HepG2 (cell line): Measurements from ENCODE around the gene ACSF3. TPM values are rescaled to one million over a fixed set of nuclear protein-coding genes. Genes with fewer than 3 reads are reported as not detected.

Experiments used
- NFE2 ChIP-seq: sonication (generic); formaldehyde crosslinking; IDR thresholded peaks from 2 replicates; pipeline ENCODE4 v1.4.0; 2020; ENCODE audit warnings: missing genetic modification reagents
- PRPF4 ChIP-seq: fragments of 200-400 bp; formaldehyde crosslinking; IDR thresholded peaks from 2 replicates; pipeline ENCODE4 v1.6.1; 2016; ENCODE audit warnings: low read length, low read depth; ENCODE audit not compliant: poor library complexity, severe bottlenecking
- PTBP1 ChIP-seq: fragments of 200-400 bp; formaldehyde crosslinking; IDR thresholded peaks from 2 replicates; pipeline ENCODE4 v1.6.1; 2018; ENCODE audit warnings: low read length, low read depth; ENCODE audit not compliant: poor library complexity, severe bottlenecking
- SIN3B ChIP-seq: fragments of 150-350 bp; IDR thresholded peaks from 2 replicates; pipeline ENCODE4 v1.6.1; 2014; ENCODE audit warnings: low read length
- SOX5 ChIP-seq: IDR thresholded peaks from 2 replicates; pipeline ENCODE4 v1.6.1; 2016; ENCODE audit warnings: borderline replicate concordance
- TCF7L2 ChIP-seq: IDR thresholded peaks from 2 replicates; pipeline ENCODE4 v1.6.1; 2011; ENCODE audit warnings: mild to moderate bottlenecking, low read depth, low read length, moderate library complexity
- XBP1 ChIP-seq: sonication (generic); formaldehyde crosslinking; IDR thresholded peaks from 2 replicates; pipeline ENCODE4 v1.5.0; 2020; ENCODE audit warnings: missing genetic modification reagents
- ZNF660 ChIP-seq: sonication (generic); formaldehyde crosslinking; IDR thresholded peaks from 2 replicates; pipeline ENCODE4 v1.5.1; 2020; ENCODE audit warnings: mild to moderate bottlenecking, low read depth, missing genetic modification reagents, borderline replicate concordance
- polyA plus RNA-seq, 8 experiments: library from polyadenylated mRNA; depleted of rRNA in 3 of 8; stranded (reverse) in 7 of 8; unstranded in 1 of 8; fragments of >200 nt; fragmentation: Illumina TruSeq in 4 of 8; extraction: Trizol in 4 of 8; gene quantifications; 2 replicates each; pipeline versions ENCODE4 v1.2.1 to v1.2.3, GENCODE V29; 2011 to 2016; ENCODE audit warnings: low read depth in 4 of 8, missing spikeins in 1 of 8, mixed read lengths in 1 of 8; ENCODE audit not compliant: insufficient read depth in 1 of 8
- total RNA-seq, 5 experiments: library from RNA; depleted of rRNA; stranded (reverse); fragments of >200 nt; fragmentation: Illumina TruSeq; extraction: Trizol; gene quantifications; 2 replicates each; pipeline ENCODE4 v1.2.3, GENCODE V29; 2016; ENCODE audit warnings: low read depth in 1 of 5
- TF ChIP-seq, protein P1 (sequence below): sonication (generic); formaldehyde crosslinking; IDR thresholded peaks from 2 replicates; pipeline ENCODE4 v1.4.0; 2020; ENCODE audit warnings: missing genetic modification reagents, borderline replicate concordance
- TF ChIP-seq, protein P2 (sequence below): sonication (generic); formaldehyde crosslinking; IDR thresholded peaks from 2 replicates; pipeline ENCODE4 v1.4.0; 2020; ENCODE audit warnings: missing genetic modification reagents
- TF ChIP-seq, protein P3 (sequence below): IDR thresholded peaks from 2 replicates; pipeline ENCODE4 v1.6.1; 2012; ENCODE audit warnings: low read length, improper control_type of control experiment
- TF ChIP-seq, protein P4 (sequence below): sonication (generic); formaldehyde crosslinking; conservative IDR thresholded peaks from 2 replicates; pipeline ENCODE4 v1.8.0; 2022; ENCODE audit warnings: low read depth, missing genetic modification reagents

Gene ACSF3
- total and polyA plus RNA-seq, 2 of the 13 experiments (the other 11 are each of a cell fraction or from before 2014, with no cell fraction given): 14.9 to 30.6 TPM

- no peak for TF ChIP-seq XBP1 (CRISPR knock-in tag)
- no peak for TF ChIP-seq ZNF660 (CRISPR knock-in tag)
- no peak; the same call in 1 of the 2 replicates for TF ChIP-seq TCF7L2
- TF ChIP-seq PTBP1: peak; percentile 36
- TF ChIP-seq, protein P1, sequence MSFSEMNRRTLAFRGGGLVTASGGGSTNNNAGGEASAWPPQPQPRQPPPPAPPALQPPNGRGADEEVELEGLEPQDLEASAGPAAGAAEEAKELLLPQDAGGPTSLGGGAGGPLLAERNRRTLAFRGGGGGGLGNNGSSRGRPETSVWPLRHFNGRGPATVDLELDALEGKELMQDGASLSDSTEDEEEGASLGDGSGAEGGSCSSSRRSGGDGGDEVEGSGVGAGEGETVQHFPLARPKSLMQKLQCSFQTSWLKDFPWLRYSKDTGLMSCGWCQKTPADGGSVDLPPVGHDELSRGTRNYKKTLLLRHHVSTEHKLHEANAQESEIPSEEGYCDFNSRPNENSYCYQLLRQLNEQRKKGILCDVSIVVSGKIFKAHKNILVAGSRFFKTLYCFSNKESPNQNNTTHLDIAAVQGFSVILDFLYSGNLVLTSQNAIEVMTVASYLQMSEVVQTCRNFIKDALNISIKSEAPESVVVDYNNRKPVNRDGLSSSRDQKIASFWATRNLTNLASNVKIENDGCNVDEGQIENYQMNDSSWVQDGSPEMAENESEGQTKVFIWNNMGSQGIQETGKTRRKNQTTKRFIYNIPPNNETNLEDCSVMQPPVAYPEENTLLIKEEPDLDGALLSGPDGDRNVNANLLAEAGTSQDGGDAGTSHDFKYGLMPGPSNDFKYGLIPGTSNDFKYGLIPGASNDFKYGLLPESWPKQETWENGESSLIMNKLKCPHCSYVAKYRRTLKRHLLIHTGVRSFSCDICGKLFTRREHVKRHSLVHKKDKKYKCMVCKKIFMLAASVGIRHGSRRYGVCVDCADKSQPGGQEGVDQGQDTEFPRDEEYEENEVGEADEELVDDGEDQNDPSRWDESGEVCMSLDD (CRISPR knock-in tag): peak; percentile 90; the same call in 1 of the 2 replicates
- peak; percentile 98 for TF ChIP-seq SOX5 (CRISPR knock-in tag)
- TF ChIP-seq, protein P2, sequence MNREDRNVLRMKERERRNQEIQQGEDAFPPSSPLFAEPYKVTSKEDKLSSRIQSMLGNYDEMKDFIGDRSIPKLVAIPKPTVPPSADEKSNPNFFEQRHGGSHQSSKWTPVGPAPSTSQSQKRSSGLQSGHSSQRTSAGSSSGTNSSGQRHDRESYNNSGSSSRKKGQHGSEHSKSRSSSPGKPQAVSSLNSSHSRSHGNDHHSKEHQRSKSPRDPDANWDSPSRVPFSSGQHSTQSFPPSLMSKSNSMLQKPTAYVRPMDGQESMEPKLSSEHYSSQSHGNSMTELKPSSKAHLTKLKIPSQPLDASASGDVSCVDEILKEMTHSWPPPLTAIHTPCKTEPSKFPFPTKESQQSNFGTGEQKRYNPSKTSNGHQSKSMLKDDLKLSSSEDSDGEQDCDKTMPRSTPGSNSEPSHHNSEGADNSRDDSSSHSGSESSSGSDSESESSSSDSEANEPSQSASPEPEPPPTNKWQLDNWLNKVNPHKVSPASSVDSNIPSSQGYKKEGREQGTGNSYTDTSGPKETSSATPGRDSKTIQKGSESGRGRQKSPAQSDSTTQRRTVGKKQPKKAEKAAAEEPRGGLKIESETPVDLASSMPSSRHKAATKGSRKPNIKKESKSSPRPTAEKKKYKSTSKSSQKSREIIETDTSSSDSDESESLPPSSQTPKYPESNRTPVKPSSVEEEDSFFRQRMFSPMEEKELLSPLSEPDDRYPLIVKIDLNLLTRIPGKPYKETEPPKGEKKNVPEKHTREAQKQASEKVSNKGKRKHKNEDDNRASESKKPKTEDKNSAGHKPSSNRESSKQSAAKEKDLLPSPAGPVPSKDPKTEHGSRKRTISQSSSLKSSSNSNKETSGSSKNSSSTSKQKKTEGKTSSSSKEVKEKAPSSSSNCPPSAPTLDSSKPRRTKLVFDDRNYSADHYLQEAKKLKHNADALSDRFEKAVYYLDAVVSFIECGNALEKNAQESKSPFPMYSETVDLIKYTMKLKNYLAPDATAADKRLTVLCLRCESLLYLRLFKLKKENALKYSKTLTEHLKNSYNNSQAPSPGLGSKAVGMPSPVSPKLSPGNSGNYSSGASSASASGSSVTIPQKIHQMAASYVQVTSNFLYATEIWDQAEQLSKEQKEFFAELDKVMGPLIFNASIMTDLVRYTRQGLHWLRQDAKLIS: 0 out of 2 replicates have a peak, but pooled peaks have one; percentile 78
- peak; percentile 40 for TF ChIP-seq PRPF4
- TF ChIP-seq SIN3B: no peak
- no peak for TF ChIP-seq NFE2 (CRISPR knock-in tag)
- TF ChIP-seq, protein P3, sequence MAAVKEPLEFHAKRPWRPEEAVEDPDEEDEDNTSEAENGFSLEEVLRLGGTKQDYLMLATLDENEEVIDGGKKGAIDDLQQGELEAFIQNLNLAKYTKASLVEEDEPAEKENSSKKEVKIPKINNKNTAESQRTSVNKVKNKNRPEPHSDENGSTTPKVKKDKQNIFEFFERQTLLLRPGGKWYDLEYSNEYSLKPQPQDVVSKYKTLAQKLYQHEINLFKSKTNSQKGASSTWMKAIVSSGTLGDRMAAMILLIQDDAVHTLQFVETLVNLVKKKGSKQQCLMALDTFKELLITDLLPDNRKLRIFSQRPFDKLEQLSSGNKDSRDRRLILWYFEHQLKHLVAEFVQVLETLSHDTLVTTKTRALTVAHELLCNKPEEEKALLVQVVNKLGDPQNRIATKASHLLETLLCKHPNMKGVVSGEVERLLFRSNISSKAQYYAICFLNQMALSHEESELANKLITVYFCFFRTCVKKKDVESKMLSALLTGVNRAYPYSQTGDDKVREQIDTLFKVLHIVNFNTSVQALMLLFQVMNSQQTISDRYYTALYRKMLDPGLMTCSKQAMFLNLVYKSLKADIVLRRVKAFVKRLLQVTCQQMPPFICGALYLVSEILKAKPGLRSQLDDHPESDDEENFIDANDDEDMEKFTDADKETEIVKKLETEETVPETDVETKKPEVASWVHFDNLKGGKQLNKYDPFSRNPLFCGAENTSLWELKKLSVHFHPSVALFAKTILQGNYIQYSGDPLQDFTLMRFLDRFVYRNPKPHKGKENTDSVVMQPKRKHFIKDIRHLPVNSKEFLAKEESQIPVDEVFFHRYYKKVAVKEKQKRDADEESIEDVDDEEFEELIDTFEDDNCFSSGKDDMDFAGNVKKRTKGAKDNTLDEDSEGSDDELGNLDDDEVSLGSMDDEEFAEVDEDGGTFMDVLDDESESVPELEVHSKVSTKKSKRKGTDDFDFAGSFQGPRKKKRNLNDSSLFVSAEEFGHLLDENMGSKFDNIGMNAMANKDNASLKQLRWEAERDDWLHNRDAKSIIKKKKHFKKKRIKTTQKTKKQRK: no peak
- TF ChIP-seq, protein P4, sequence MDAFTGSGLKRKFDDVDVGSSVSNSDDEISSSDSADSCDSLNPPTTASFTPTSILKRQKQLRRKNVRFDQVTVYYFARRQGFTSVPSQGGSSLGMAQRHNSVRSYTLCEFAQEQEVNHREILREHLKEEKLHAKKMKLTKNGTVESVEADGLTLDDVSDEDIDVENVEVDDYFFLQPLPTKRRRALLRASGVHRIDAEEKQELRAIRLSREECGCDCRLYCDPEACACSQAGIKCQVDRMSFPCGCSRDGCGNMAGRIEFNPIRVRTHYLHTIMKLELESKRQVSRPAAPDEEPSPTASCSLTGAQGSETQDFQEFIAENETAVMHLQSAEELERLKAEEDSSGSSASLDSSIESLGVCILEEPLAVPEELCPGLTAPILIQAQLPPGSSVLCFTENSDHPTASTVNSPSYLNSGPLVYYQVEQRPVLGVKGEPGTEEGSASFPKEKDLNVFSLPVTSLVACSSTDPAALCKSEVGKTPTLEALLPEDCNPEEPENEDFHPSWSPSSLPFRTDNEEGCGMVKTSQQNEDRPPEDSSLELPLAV (CRISPR knock-in tag): no peak; the same call in 1 of the 2 replicates
Measured at GRCh38 chr16:89197633-89198416, 104.2 kb downstream of the ACSF3 start (continued).
